CD4-positive, alpha-beta T cell treated with Interleukin-12 subunit alpha and Interleukin-12 subunit beta, for 1 hour (primary cell): ENCODE data around the gene DBX2.
"Not testable (repeated sequence)": the region's sequence is repeated elsewhere in the genome, so short reads cannot be mapped to it uniquely, and the experiment has no call there.

Experiments used
- DNase-seq: peaks from one replicate; pipeline ENCODE4 v3.0.0-alpha.2; 2020

DBX2 gene

GRCh38 chr12:45050751-45051571 is at the start of gene DBX2:
DBX2 (minus strand) TSS chr12:45051099; CDS start chr12:45050927, 172 bp downstream.
- no peak for DNase-seq

GRCh38 chr12:45098766-45099165 is 47.9 kb upstream of the DBX2 start:
- DNase-seq = no peak

GRCh38 chr12:45095417-45095816 is 44.5 kb upstream of the DBX2 start:
- DNase-seq = not testable (repeated sequence)

GRCh38 chr12:45093051-45093450 is 42.2 kb upstream of the DBX2 start:
- DNase-seq = no peak

DNA sequence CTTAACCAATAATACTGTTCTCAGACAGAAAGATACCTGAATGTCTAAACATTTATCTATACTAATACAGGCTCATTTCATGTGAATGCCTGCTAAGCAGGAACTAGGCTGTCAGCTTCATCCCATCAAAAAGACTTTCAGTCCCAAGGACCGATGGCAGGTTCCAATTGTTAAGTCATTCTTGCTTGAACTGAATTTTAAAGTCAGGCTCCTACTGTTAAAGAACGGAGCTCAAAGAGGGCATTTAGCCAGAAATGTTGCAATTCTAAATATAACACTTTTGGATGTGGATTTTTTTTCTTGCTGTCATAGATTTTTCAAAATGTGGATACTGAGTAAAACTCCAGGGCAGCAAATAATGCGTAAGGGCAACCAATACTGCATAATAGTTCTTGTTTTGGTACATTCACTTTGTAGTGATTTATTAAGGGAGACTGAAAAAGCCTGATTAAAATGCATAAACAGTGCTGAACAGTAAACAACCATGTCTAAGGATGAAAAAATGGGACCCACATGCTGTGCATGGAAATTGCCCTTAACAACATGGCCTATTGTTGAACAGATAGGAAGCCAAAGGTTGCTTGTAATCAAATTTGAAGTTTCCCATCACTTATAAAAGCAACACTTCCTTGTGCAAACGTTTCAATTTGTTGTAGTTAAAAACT is 38.6 kb upstream of the DBX2 start:
- DNase-seq = no peak

- DNase-seq = no peak
Measured at GRCh38 chr12:45088608-45089007, 37.7 kb upstream of the DBX2 start.

DNA sequence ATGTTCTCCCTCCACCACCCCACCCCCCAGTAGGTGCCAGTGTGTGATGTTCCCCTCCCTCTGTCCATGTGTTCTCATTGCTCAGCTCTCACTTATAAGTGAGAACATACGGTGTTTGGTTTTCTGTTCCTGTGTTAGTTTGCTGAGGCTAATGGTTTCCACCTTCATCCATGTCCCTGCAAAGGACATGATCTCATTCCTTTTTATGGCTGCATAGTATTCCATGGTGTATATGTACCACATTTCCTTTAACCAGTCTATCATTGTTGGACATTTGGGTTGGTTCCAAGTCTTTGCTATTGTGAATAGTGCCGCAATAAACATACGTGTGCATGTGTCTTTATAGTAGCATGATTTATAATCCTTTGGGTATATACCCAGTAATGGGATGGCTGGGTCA is 33.3 kb upstream of the DBX2 start:
- DNase-seq = not testable (repeated sequence)

DNA sequence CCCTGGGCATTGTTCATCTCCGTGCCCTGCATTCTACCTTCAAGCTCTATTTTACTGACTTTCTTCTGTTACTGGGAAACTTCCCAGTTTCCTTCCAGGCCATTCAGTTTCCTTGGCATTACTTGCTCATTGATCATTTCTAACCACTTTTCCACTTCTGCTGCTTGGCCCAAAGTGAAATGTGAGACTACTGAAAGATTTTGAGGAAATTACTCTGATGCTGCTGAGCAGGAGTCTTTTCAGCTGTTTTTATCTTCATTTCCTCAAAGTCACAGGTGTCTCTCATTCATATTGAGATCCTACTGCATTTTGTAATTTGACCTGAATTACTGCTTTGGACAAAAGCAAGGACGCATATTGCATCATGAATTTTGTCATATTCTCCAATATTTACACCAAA is 26.4 kb upstream of the DBX2 start:
- DNase-seq = no peak

DNA sequence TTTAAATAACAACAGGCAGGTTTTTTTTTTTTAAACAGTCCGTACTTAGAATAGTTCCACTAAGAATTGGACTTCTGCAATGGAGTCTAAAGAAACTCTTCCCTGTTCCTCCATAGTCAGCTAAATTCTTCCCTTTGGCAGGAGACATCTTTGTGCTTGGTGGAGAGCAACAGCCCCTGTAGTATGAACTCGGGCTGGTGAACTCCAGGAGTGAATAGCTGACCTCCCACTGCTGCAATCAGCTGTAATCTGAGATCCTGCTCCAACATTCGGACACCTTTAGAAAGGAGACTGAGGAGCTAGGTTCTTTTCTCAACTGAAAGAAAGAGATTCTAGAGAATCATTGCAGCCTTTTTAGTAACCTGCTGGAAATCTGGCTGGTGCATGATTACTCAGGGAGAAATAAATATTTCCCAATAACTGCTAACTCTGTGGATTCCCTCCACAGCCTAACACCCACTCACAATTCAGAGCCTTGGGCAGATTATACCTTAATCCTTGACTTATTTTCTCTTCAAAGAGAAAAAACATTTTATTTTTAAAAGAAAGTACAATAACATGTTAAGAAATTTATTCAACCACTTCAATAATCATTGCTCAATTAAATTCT is 25.6 kb upstream of the DBX2 start:
- no peak for DNase-seq

- DNase-seq = no peak
Measured at GRCh38 chr12:45075587-45076282, 24.8 kb upstream of the DBX2 start.

GRCh38 chr12:45065125-45065626 is 14.3 kb upstream of the DBX2 start:
- DNase-seq = no peak

GRCh38 chr12:45060976-45061375 is 10.1 kb upstream of the DBX2 start:
- DNase-seq = no peak

GRCh38 chr12:45051572-45052125 is 750 bp upstream of the DBX2 start:
- DNase-seq = no peak

- DNase-seq = no peak
Measured at GRCh38 chr12:45049912-45050750, 768 bp downstream of the DBX2 start.

GRCh38 chr12:45042599-45042998 is 8.3 kb downstream of the DBX2 start:
- no peak for DNase-seq

DNA sequence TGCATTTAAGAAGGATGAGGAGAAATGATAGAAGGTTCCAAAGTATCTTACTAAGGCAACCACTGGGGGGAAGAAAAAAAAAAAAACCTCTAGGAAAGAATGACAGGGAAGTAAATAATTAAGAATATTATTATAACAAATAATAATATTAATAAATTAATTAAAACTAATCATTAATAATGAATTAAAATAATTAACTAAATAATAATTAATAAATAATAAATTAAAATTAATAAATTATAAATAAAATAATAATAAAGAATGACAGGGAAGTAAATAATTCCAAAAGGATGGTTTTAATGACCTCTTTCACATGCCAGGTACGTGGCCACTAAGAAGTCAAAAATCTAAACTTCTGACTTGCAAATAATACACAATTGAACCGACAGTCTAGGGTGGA is 9.9 kb downstream of the DBX2 start:
- DNase-seq = no peak

GRCh38 chr12:45039757-45040156 is 11.1 kb downstream of the DBX2 start:
- no peak for DNase-seq

DNA sequence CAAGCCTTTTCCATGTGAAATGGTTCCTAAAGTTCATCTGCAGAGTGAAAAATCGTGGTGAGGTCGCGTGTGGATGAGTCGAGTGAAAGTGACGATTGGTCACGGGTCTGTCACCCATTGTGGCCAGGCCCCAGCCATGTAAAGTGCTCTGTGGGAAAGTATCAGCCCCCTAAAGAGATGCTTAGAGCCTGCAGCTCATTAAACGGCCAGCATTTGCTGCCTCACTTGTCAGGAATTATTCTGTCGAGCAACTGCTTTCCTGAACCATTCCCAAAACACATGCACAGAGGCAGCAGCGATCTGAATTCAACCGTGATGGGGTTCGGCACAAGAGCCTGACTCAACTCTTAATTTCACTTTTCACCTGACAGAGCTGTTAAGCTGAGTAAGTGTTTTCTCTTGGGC is 16.0 kb downstream of the DBX2 start:
- DNase-seq = no peak

- no peak for DNase-seq
Measured at GRCh38 chr12:45017916-45018315, 33.0 kb downstream of the DBX2 start.

DNA sequence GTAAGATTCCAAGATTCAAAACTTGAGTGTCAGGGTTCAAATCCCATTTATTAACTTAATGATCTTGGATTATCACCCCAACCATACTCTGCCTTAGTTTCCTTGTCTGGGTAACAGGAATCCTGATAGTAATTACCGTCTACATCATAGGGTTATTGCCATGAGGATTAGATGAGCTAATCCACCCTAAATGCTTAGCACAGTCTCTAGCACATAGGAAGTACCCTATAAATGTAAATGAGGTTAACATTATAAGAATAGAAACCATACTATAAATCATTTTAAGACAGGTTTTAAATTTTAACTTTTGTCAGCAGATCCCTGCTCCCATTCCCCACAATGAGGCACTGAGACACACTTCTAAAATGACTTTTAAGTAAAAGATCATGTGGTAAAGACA is 36.5 kb downstream of the DBX2 start:
- DNase-seq = no peak

DNA sequence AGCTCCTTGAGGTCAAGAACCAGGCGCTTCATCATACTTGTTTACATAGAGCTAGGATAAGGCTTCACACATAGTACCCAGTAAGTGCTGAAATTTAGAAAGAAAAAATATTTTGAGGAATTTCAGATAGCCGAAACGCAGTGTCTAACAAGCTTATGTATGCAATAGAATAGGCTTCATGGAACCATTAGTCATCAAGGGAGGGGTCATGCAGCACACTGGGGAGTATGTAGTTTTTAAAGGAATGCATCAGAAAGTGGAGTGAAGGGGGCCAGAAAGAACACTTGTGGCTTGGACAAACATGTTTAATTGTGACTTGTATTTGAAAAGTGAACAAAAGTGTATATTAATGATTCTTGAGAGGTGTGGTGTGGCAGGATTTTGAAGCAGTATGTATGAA is 38.1 kb downstream of the DBX2 start:
- no peak for DNase-seq

- DNase-seq = no peak
Measured at GRCh38 chr12:45010059-45010458, 40.8 kb downstream of the DBX2 start.
